ENCODE results near the gene ATP9B. TPM values are rescaled to one million over a fixed set of nuclear protein-coding genes. Genes with fewer than 3 reads are reported as not detected.

ATP9B gene
- total and polyA plus RNA-seq, 4 donors = 7.1 to 31.4 (median 15.5) TPM

- Histone ChIP-seq H3K27me3 (ENCODE audit: control insufficient read depth in 4 of 4, insufficient read depth in 4 of 4, low read length in 3 of 4) (no peaks in the 10 kb centered on the region), H3K9me3 (ENCODE audit: control insufficient read depth in 4 of 4, low read length in 3 of 4) (no peaks in the 10 kb centered on the region), H3K9ac (ENCODE audit: low read depth in 1 of 2, low read length in 2 of 2) (no peak overlapping the region), H3K27ac (ENCODE audit: low read depth in 1 of 2, low read length in 2 of 2) (no peak overlapping the region), H3K4me1 (ENCODE audit: control insufficient read depth in 4 of 4, insufficient read depth in 4 of 4, low read length in 3 of 4) (no peaks in the 10 kb centered on the region), H3K36me3 (ENCODE audit: control insufficient read depth in 4 of 4, insufficient read depth in 3 of 4, low read depth in 1 of 4, low read length in 3 of 4) (peaks cover 7 to 49% (median 29%) of the 10 kb centered on the region in 4 donors), H3K4me3 (ENCODE audit: low read depth in 1 of 3, low read length in 3 of 3) (no peak overlapping the region)
- TF ChIP-seq ZBTB33 (IDR thresholded peaks at IDR 0.05) (no peak), NR2F2 (IDR thresholded peaks at IDR 0.05) (no peak), TAF1 (conservative IDR thresholded peaks at IDR 0.05) (no peak), RXRA (IDR thresholded peaks at IDR 0.05) (no peak), RAD21 (IDR thresholded peaks at IDR 0.05) (no peak), FOXA2 (IDR thresholded peaks at IDR 0.05) (no peak), ATF3 (IDR thresholded peaks at IDR 0.05) (no peak), HNF4G (IDR thresholded peaks at IDR 0.05) (no peak), MAX (IDR thresholded peaks at IDR 0.05) (no peak), CTCF (IDR thresholded peaks at IDR 0.05; ENCODE audit: low read depth, low read length, missing input control) (no peak)
- no peak for DNase-seq (ENCODE audit: low spot score)
- WGBS = 96% methylated on average over 20 of the region's 20 CpGs
Observed at GRCh38 chr18:79361766-79362522, 292.8 kb downstream of the ATP9B start.

- no peak for DNase-seq (ENCODE audit: low spot score)
- no peaks in the 10 kb centered on the region for H3K27me3 ChIP-seq (ENCODE audit: control insufficient read depth in 4 of 4, insufficient read depth in 4 of 4, low read length in 3 of 4)
- no peak for TF ChIP-seq RAD21 (IDR thresholded peaks at IDR 0.05)
- TF ChIP-seq EGR1 (IDR thresholded peaks at IDR 0.05; ENCODE audit: low read depth in 2 of 2) = no peak
- no peak for TF ChIP-seq ZBTB33 (IDR thresholded peaks at IDR 0.05)
- no peak for TF ChIP-seq HNF4A (conservative IDR thresholded peaks at IDR 0.05)
- TF ChIP-seq CTCF (IDR thresholded peaks at IDR 0.05; ENCODE audit: low read depth, low read length, missing input control) = no peak
- no peak for TF ChIP-seq JUND (IDR thresholded peaks at IDR 0.05)
- no peak for TF ChIP-seq FOXA1 (IDR thresholded peaks at IDR 0.05)
- TF ChIP-seq NR2F2 (IDR thresholded peaks at IDR 0.05) = no peak
- no peak for TF ChIP-seq YY1 (IDR thresholded peaks at IDR 0.05)
- no peak for TF ChIP-seq FOXA2 (IDR thresholded peaks at IDR 0.05)
- TF ChIP-seq TAF1 (conservative IDR thresholded peaks at IDR 0.05) = no peak
- H3K27ac ChIP-seq (ENCODE audit: low read depth in 1 of 2, low read length in 2 of 2) = no peak overlapping the region
- no peak overlapping the region for H3K4me3 ChIP-seq (ENCODE audit: low read depth in 1 of 3, low read length in 3 of 3)
- peaks cover 4 to 32% (median 22%) of the 10 kb centered on the region in 4 donors for H3K36me3 ChIP-seq (ENCODE audit: control insufficient read depth in 4 of 4, insufficient read depth in 3 of 4, low read depth in 1 of 4, low read length in 3 of 4)
- H3K4me1 ChIP-seq (ENCODE audit: control insufficient read depth in 4 of 4, insufficient read depth in 4 of 4, low read length in 3 of 4) = no peaks in the 10 kb centered on the region
- H3K9ac ChIP-seq (ENCODE audit: low read depth in 1 of 2, low read length in 2 of 2) = no peak overlapping the region
- 98% methylated on average over 13 of the region's 13 CpGs for WGBS
- no peaks in the 10 kb centered on the region for H3K9me3 ChIP-seq (ENCODE audit: control insufficient read depth in 4 of 4, low read length in 3 of 4)
Observed at GRCh38 chr18:79365701-79366100, 296.5 kb downstream of the ATP9B start.

Measured in liver (tissue), 9 donors.